Measurements from ENCODE around the gene DCXR. TPM values are rescaled to one million over a fixed set of nuclear protein-coding genes. Genes with fewer than 3 reads are reported as not detected.

The DCXR gene
- total RNA-seq, 2 donors from 2014 or later: 63.1 to 91.0 TPM

GRCh38 chr17:82012261-82012639 is 25.2 kb downstream of the DCXR start:
- H3K9me3 Mint-ChIP-seq: no peaks in the 10 kb centered on the region
- no peak overlapping the region for H3K4me3 Mint-ChIP-seq
- H3K4me1 Mint-ChIP-seq: no peaks in the 10 kb centered on the region
- H3K27me3 Mint-ChIP-seq: no peaks in the 10 kb centered on the region
- no peak overlapping the region for H3K27ac Mint-ChIP-seq
- no peaks in the 10 kb centered on the region for H3K36me3 Mint-ChIP-seq (ENCODE audit: low read depth)
- no peak for ATAC-seq (replicated peaks)

DNA sequence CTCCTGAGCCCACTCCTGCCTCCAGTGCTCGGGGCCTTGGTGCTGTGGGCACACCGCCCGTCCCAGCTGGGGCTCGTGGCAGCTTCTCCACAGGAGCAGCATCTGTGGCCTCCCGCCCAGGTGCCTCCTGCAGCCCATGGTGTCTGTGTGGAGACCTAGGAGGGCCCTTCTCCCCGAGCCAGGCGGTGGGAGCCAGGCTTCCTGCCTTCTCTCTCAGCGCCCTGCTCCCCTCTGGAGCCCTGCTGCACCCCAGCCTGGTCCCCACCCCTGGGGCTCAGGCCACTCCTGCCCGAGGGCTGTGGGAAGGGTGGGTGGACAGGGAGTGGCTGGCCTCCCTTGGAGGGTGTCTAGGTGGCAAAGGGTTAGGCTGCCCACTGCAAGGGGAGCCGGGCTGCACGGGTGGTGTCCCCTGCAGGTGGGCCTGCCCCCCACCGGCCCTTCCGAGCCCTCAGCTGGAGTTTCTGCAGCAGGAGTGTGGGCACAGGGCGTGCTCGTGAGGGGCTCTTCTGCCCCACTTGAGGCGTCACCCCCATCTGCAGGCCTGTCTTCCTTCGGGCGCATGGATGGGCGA is 25.8 kb downstream of the DCXR start:
- H3K4me1 Mint-ChIP-seq: no peaks in the 10 kb centered on the region
- no peak for ATAC-seq (replicated peaks)
- no peaks in the 10 kb centered on the region for H3K9me3 Mint-ChIP-seq

DNA sequence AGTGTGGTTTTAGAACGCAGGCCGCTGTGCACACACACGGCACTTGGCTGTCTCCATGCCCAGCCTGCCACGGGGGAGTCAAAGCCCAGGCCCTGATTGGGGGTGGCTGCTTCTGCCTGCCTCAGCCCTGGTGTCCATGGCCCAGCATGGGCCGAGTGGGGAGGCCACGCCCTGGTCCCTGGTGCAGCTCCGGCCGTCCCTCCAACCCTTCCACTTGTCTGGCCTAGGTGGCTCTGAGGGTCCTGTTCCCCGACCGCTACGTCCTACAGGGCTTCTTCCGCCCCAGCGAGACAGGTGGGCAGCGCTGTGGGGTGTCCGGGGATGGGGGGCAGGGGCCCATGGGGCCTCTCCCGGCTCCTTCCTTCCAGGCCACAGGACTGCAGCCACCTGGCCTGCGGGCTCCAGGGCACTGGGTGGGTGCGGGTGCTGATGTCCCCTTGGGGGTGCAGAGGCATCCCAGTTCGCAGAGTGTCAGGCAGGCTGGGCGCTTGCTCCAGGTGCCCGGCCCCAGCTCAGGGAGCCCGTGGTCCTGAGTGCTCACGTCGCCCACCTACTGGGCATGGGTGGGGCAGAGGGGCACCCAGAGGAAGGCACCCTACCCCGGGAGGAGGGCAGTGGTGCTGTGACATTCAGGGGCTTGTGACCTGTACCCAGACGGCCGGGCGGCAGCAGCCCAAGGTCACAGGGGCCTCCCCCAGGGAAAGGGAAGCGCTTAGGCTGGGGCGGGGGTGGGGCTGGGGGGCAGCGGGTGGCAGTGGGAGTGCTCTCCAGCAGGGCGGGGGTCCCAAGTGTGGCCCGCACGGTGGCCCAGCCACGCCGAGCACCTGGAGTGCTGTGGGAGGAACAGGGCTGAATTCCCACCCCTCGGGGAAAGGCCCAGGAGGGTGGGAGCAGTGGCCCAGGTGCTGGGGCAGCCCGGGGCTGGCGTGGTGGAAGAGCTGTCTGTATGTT is 26.6 kb downstream of the DCXR start:
- no peaks in the 10 kb centered on the region for H3K36me3 Mint-ChIP-seq (ENCODE audit: low read depth)
- no peaks in the 10 kb centered on the region for H3K27me3 Mint-ChIP-seq
- H3K4me3 Mint-ChIP-seq: no peak overlapping the region
- ATAC-seq (replicated peaks): no peak
- H3K4me1 Mint-ChIP-seq: no peaks in the 10 kb centered on the region
- no peak overlapping the region for H3K27ac Mint-ChIP-seq
- H3K9me3 Mint-ChIP-seq: no peaks in the 10 kb centered on the region

More for the DNA sequence above, 25.8 kb downstream of the DCXR start:
- Mint-ChIP-seq H3K4me3 (no peak overlapping the region), H3K27me3 (no peaks in the 10 kb centered on the region), H3K36me3 (ENCODE audit: low read depth) (no peaks in the 10 kb centered on the region), H3K27ac (no peak overlapping the region)

- no peak overlapping the region for H3K4me3 Mint-ChIP-seq
- H3K27me3 Mint-ChIP-seq: no peaks in the 10 kb centered on the region
- H3K27ac Mint-ChIP-seq: no peak overlapping the region
- ATAC-seq (replicated peaks): no peak
- H3K36me3 Mint-ChIP-seq (ENCODE audit: low read depth): no peaks in the 10 kb centered on the region
- no peaks in the 10 kb centered on the region for H3K9me3 Mint-ChIP-seq
- H3K4me1 Mint-ChIP-seq: no peaks in the 10 kb centered on the region
Observed at GRCh38 chr17:82009413-82009812, 28.1 kb downstream of the DCXR start.

- Mint-ChIP-seq H3K9me3 (no peaks in the 10 kb centered on the region), H3K4me1 (no peaks in the 10 kb centered on the region), H3K27ac (no peak overlapping the region), H3K4me3 (no peak overlapping the region), H3K36me3 (ENCODE audit: low read depth) (no peaks in the 10 kb centered on the region), H3K27me3 (no peaks in the 10 kb centered on the region)
- ATAC-seq (replicated peaks): no peak
Observed at GRCh38 chr17:82008941-82009405, 28.5 kb downstream of the DCXR start.

DNA sequence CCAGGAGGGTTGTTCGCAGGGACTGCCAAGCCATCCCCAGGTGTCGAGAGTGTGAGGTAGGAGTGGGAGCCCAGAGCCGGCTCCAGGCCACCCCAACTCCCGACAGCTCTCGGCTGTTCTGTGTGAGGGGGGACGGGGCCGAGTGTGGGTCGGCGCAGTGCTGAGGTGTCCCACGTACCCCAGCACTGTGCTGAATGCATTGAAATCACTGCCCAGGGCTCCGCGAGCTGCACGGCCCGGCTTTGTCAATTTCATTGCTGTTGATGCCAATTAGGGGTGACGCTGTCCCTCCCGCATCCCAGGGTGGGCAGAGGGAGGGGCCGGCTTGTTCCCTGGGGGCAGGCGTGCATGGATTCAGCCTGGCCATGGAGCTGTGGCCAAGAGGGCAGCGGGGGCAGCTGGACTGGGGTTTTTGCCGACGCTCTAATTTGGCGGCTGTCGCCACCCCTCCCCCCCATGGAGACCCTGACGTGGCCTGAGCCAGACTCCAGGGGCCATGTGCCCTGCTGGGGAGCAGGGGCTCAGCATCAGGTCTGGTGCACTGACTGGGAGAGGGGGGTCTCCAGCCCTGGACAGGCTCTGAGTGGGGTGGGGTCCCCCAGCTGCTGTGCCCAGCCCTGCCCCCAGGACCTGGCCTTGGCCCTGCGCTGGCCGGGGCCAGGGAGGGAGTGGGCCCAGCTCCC is 29.1 kb downstream of the DCXR start:
- Mint-ChIP-seq H3K36me3 (ENCODE audit: low read depth) (no peaks in the 10 kb centered on the region), H3K27ac (no peak overlapping the region), H3K4me3 (no peak overlapping the region), H3K9me3 (no peaks in the 10 kb centered on the region), H3K27me3 (no peaks in the 10 kb centered on the region), H3K4me1 (no peaks in the 10 kb centered on the region)
- no peak for ATAC-seq (replicated peaks)

GRCh38 chr17:82007495-82008257 is 29.8 kb downstream of the DCXR start:
- Mint-ChIP-seq H3K36me3 (ENCODE audit: low read depth) (no peaks in the 10 kb centered on the region), H3K4me3 (no peak overlapping the region), H3K27me3 (no peaks in the 10 kb centered on the region), H3K9me3 (no peaks in the 10 kb centered on the region), H3K4me1 (no peaks in the 10 kb centered on the region), H3K27ac (no peak overlapping the region)
- no peak for ATAC-seq (replicated peaks)

DNA sequence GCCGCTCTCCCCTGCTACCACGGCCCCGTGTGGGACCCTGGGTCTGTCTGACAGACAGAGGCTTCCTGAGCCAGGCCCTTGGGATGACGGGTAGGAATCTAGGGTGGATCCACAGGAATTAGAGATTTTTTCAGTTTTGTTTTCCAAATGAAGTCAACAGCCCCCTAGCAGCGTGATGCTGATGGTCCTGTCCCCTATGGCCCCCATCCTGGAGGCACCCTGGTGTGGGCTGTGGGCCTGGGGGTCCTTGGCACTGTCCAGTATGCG is 30.3 kb downstream of the DCXR start:
- Mint-ChIP-seq H3K4me1 (no peaks in the 10 kb centered on the region), H3K9me3 (no peaks in the 10 kb centered on the region), H3K27ac (no peak overlapping the region), H3K4me3 (no peak overlapping the region), H3K27me3 (no peaks in the 10 kb centered on the region), H3K36me3 (ENCODE audit: low read depth) (no peaks in the 10 kb centered on the region)
- no peak for ATAC-seq (replicated peaks)

DNA sequence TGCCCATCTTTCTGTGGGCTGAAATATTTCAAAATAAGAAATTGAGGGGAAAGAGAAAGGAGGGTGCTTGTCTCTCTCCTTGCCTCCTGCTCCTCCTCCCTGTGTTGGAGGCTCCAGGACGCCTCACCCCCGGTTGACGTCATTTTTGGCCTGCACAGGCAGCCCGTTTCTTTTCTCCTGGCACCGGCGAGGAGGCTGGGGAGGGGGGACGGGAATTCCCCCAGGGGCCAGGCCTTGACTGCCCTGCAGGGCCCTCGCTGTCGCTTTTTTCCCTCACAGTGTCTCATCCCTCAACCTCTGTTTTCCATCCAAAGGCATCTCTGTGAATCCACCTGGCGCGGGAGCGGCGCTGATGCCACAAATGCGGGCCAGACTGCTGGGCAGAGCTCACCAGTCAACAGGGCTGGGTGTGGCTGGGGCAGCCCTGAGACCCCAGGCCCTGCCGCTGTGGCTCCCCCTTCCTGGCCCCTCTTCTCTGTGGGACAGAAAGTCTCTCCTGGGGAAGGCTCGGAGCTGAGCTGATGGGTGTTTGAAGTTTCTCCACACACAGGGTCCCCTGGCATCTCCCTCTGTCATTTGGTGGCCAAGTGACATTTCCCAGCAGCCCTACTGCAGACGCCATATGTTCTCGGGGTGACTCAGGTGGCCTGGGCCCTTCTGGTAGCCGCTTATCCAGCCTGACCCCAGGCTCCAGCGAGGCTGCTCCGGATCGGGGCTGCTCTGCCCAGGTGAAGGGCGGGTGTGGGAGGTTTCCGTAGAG is 30.8 kb downstream of the DCXR start:
- Mint-ChIP-seq H3K27me3 (no peaks in the 10 kb centered on the region), H3K4me1 (no peaks in the 10 kb centered on the region), H3K4me3 (no peak overlapping the region), H3K36me3 (ENCODE audit: low read depth) (no peaks in the 10 kb centered on the region), H3K9me3 (no peaks in the 10 kb centered on the region), H3K27ac (no peak overlapping the region)
- ATAC-seq (replicated peaks): no peak

GRCh38 chr17:82005701-82006348 is 31.7 kb downstream of the DCXR start:
- H3K9me3 Mint-ChIP-seq: no peaks in the 10 kb centered on the region
- H3K4me1 Mint-ChIP-seq: no peaks in the 10 kb centered on the region
- no peak overlapping the region for H3K4me3 Mint-ChIP-seq
- no peak for ATAC-seq (replicated peaks)
- H3K27me3 Mint-ChIP-seq: no peaks in the 10 kb centered on the region
- H3K36me3 Mint-ChIP-seq (ENCODE audit: low read depth): no peaks in the 10 kb centered on the region
- H3K27ac Mint-ChIP-seq: no peak overlapping the region

DNA sequence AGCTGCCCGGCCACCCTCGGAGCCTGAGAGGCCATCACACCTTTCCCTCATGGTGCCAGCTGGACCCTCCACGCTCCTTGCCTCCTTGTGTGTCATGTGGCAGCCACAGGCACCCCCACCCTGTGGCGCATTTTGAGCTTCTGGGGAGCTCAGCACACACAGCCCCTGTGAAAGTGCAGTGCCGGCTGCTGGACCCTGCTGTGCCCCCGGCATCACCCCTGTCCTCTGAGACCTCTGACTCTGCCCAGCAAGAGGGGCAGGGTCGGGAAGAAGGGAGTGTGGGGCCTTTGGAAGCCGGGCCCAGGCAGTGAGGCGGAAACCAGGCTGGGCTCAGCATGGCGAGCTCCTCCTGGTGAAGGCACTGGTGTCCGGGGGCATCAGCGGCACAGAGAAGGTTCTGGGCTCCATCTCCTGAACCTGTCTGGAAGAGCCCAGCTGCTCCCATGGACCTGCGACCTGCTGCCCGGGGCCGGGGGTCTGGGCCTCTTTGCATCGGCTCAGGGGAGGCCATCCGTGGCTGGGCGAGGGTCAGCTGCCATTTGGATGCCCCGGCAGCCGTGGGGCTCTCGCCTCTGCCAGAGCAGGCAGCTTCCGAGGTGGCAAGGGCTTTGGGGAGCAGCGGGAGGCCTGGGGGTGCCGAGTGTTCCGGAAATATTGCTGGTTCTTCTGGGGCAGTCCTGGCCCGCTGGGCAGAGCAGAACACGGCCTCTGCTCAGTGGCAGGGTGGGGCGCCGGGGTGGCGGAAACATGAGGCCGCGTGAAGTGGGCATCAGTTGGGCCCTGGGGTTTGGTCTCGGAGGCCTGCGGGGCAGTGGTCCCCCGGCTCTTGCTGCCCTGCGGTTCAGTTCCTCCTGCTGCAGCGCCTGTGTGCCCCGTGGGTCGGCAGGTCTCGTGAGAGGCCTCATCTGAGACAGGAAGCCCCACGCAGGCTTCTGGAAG is 32.7 kb downstream of the DCXR start:
- ATAC-seq (replicated peaks): no peak
- no peaks in the 10 kb centered on the region for H3K36me3 Mint-ChIP-seq (ENCODE audit: low read depth)
- no peak overlapping the region for H3K4me3 Mint-ChIP-seq

DNA sequence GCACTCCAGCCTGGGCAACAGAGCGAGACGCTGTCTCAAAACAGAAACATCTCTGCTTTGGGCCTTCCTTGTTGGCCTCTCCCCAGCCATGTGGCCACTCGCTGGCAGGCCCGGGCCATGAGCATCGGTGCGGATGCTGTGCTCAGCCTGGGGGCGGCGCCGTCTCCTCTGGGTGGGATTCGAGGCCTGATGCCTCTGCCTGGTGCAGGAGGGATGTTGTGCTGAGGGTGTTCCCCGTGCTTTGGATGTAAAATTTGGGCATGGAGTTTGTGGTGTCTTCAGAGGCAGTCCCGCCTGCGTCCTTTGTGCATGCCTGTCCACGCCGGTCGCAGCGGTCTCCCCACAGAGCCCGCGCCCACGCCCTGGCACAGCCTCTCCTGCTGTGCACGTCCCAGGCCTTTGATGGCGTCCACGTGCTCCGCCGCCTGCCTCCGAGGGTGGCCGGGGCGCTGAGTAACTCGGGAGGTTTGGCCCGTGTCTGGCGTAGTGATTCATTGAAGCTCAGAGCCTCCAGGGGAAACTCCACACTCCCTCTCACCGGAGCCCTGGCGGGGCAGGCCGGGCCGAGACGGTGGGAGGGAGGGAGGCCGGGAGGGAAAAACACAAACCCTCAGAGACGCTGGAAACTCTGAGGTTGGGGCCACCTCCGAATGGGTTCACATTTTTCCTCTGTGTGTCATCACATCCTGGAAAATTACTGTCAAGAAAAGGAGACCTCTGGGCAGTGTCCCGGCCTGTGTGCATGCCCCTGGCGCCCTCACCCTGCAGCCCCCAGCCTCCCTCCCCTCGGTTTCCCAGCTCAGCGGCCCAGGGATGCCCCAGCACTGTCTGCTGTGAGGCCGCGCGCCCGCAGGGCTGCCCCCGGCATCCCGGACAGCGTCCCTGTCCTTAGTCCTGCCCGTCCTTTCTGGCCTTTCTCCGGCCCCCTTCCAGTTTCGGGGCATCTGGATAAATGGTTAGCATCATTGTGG is 33.8 kb downstream of the DCXR start:
- ATAC-seq (replicated peaks): peak; percentile 97
- Mint-ChIP-seq H3K36me3 (ENCODE audit: low read depth) (no peaks in the 10 kb centered on the region), H3K27ac (peak overlapping the region; percentile 33), H3K4me1 (no peaks in the 10 kb centered on the region), H3K9me3 (no peaks in the 10 kb centered on the region), H3K4me3 (peak overlapping the region; percentile 50), H3K27me3 (no peaks in the 10 kb centered on the region)

More for the DNA sequence above, 32.7 kb downstream of the DCXR start:
- H3K27ac Mint-ChIP-seq: no peak overlapping the region
- no peaks in the 10 kb centered on the region for H3K9me3 Mint-ChIP-seq
- H3K27me3 Mint-ChIP-seq: no peaks in the 10 kb centered on the region
- H3K4me1 Mint-ChIP-seq: no peaks in the 10 kb centered on the region
